WERI-Rb-1 (cell line): ENCODE measurements around the gene MECP2.

Experiments used
- DNase-seq: peaks from one replicate; pipeline ENCODE4 v3.0.0-alpha.2; 2020
- H3K27ac ChIP-seq: fragments of 250-450 bp; sonication (Bioruptor Pico); 2 replicates; pipeline ENCODE4 v1.5.1; 2020; ENCODE audit warnings: mild to moderate bottlenecking, moderate library complexity
- H3K27me3 ChIP-seq: fragments of 250-450 bp; sonication (Bioruptor Pico); 2 replicates; pipeline ENCODE4 v1.5.1; 2021; ENCODE audit warnings: mild to moderate bottlenecking, low read depth, moderate library complexity; ENCODE audit not compliant: insufficient read depth, severe bottlenecking
- H3K36me3 ChIP-seq: fragments of 250-450 bp; sonication (Bioruptor Pico); 2 replicates; pipeline ENCODE4 v1.5.1; 2020; ENCODE audit warnings: mild to moderate bottlenecking, moderate library complexity
- H3K4me3 ChIP-seq: 2 replicates; pipeline ENCODE4 v1.5.1; 2011; ENCODE audit warnings: low read depth, mild to moderate bottlenecking, control low read depth, low read length
- H3K9me3 ChIP-seq: fragments of 250-450 bp; sonication (Bioruptor Pico); 2 replicates; pipeline ENCODE4 v1.5.1; 2021; ENCODE audit warnings: mild to moderate bottlenecking, moderate library complexity; ENCODE audit not compliant: severe bottlenecking
- CTCF ChIP-seq: IDR thresholded peaks from 2 replicates; pipeline ENCODE4 v1.5.1; 2011; ENCODE audit warnings: low read depth, mild to moderate bottlenecking, control low read depth, inconsistent platforms, low read length

The MECP2 gene

DNA sequence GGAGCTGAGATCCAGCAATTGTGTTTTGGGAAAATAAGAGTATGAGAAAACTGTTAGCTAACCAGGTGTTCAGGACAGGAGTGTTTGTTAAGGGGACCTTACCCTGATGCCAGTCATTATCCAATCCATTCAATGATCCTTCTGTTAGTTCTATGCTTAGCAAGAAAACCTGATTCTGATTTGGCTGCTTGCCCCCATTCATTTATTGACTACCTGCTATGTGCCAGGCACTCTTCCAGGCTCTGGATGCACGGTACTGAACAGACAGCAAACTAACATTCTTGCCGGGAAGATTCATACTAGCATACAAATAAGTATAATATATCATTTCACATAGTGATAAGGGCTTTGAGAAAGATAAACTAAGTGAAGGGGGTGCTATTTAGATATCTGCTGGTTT, 1.0 kb upstream of the MECP2 start:
- no peaks in the 10 kb centered on the region for H3K9me3 ChIP-seq
- no peak for DNase-seq
- no peak for TF ChIP-seq CTCF
- H3K27me3 ChIP-seq = peaks cover 5% of the 10 kb centered on the region
- H3K4me3 ChIP-seq = peak overlapping the region; percentile 36; the same call in 1 of the 2 replicates
- H3K36me3 ChIP-seq = peaks cover 8% of the 10 kb centered on the region
- H3K27ac ChIP-seq = peak overlapping the region; percentile 76; the same call in 1 of the 2 replicates

DNA sequence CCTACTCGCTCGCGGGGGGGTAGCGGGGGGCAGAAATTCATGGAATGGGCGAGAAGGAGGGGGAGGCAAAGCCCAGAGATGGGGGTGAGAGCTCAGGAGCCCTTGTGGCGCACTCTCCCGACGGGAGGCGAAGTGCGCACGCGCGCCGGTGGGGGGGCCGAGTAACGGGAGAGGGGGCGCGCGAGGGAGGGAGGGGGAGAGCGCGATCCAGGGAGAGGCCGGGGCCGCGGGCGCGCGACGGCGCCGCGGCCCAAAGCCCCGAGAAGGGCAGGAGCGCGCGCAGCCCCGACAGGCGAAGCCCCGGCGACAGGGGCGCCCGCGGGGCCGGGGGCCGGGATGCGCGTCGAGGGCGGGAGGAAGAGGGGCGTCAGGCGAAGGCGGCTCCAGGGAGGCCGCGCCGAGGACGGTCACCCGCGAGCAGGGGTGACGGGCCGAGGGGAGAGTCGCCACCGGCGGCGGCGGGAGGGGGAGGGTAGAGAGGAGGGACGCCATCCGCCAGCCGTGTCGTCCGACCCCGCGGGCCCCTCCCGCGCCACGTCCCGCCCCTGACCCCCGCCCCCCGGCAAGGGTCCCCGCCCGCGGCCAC, 421 bp downstream of the MECP2 start:
- peak; percentile 89 for DNase-seq
- Histone ChIP-seq H3K27ac (peak overlapping the region; percentile 94), H3K9me3 (no peaks in the 10 kb centered on the region), H3K36me3 (peaks cover 8% of the 10 kb centered on the region), H3K27me3 (peaks cover 10% of the 10 kb centered on the region), H3K4me3 (peak overlapping the region; percentile 64)
- TF ChIP-seq CTCF = no peak

GRCh38 chrX:154096140-154097002, 1.1 kb downstream of the MECP2 start:
- H3K36me3 ChIP-seq = peaks cover 11% of the 10 kb centered on the region
- H3K9me3 ChIP-seq = no peaks in the 10 kb centered on the region
- no peak for TF ChIP-seq CTCF
- peak overlapping the region; percentile 64 for H3K4me3 ChIP-seq
- peaks cover 10% of the 10 kb centered on the region for H3K27me3 ChIP-seq
- peak overlapping the region; percentile 94 for H3K27ac ChIP-seq
- peak; percentile 29 for DNase-seq

- Histone ChIP-seq H3K36me3 (peaks cover 27% of the 10 kb centered on the region), H3K4me3 (peak overlapping the region; percentile 12), H3K9me3 (no peaks in the 10 kb centered on the region), H3K27ac (peak overlapping the region; percentile 94; the same call in 1 of the 2 replicates), H3K27me3 (peaks cover 10% of the 10 kb centered on the region)
- DNase-seq = no peak
- no peak for TF ChIP-seq CTCF
Measured at GRCh38 chrX:154094833-154095232, 2.7 kb downstream of the MECP2 start.

GRCh38 chrX:154093965-154094364, 3.6 kb downstream of the MECP2 start:
- H3K36me3 ChIP-seq = peaks cover 34% of the 10 kb centered on the region
- H3K4me3 ChIP-seq = no peak overlapping the region
- no peak overlapping the region for H3K27ac ChIP-seq

More at GRCh38 chrX:154093965-154094364, 3.6 kb downstream of the MECP2 start:
- Histone ChIP-seq H3K9me3 (no peaks in the 10 kb centered on the region), H3K27me3 (peaks cover 12% of the 10 kb centered on the region)
- DNase-seq = no peak
- TF ChIP-seq CTCF = no peak
